ENCODE results near the gene CTSO.

Gene CTSO, protein sequence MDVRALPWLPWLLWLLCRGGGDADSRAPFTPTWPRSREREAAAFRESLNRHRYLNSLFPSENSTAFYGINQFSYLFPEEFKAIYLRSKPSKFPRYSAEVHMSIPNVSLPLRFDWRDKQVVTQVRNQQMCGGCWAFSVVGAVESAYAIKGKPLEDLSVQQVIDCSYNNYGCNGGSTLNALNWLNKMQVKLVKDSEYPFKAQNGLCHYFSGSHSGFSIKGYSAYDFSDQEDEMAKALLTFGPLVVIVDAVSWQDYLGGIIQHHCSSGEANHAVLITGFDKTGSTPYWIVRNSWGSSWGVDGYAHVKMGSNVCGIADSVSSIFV

DNA sequence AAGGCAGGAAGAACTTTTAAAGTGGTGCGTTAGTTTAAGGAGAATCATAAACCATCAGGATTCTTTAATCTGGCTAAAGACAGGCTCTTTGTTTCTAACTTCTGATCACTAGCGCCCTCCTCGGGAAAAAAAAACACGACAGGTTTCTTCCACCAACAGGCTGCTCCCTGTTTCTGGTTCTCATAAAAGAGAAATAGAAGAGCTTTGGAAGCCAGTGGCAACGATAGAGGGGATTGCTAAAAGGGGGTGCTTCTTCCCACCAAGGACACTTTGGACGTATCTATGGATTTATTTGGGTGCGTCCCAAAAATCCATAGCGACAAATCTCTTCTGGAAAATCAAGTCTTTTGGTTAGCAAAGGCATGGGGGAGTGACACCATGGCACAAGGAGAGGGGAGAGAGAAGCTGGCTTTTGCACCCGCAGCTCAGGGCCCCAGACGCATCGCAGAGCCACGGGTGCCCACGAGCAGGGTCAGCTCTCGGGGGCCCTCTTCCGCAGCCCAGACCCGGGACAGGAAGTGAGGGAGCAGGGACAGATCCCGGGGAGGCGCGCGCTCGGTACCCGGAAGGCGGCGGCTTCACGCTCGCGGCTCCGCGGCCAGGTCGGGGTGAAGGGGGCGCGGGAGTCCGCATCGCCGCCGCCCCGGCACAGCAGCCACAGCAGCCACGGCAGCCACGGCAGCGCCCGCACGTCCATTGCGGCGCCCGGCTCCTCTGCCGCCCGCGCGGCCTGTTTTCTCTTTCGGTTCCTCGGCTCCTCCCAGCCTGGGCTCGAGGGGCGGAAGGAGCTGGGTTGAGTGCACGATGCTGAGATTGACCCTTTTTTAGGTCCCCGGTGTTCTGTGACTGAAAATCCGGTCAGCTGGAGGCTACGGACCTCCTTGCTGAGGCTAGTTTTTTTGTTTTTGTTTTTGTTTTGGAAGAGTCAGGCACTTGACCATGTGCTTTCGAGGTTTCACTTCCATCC is at the start of gene CTSO:
TSS of gene CTSO (minus strand) at position 716 of the 967 bp plus-strand sequence. CDS start at position 697, 19 bp downstream.
- peak; percentile 76 to 81 for DNase-seq

DNA sequence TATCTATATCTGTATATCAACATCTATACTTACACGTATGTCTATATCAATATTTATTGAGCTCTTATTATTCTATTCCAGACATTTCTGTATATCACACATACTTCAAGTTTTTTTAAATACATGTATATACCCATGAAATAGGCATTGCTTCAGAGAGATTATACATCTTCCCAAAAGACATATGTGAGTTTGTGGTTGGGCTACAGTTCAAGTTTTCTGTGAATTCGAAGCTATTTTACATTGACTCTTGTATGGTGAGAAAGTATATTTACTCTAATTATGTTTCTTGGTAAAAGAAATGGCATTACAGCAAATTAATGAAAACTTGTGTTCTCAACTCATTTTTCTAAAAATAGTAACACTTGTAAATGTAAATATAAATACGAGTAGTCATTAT is 46.8 kb upstream of the CTSO start:
- no peak for DNase-seq

DNA sequence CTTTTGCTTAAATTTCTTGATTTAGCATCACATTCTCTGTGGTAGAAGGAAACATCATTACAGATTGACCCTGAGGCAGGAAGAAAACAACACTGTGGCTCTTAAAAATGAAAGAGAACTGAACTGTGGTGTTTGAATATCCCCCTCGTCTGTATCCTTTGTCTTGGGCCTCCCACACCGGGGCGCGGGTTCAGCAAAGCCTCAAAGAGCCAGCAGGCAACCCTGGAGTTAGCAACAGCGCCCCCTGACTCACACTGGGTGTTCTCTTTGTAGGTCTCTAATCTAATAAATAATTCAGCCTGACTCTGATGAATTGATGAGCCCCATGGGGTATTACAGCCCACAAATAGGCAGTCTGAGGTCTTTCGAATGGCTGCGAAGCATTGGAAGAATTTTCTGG is 46.1 kb upstream of the CTSO start:
- no peak for DNase-seq

DNA sequence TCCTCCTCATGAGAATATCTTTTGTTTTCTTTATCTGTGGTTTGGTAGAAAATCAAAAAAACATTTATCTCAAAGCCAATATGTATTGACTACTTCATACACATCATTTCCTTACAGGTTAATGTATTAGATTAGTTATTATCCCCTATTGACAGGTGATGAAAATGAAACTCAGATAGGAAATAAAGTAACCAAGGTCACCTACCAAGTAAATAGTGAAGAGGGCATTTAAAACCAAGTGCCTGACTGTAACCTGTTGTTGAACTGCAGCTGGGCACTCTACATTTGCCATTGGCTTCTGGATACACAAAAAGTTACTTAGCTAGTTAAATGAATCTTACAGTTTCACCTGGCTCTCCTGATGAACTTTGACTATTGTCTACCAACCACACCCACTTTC is 41.4 kb upstream of the CTSO start:
- DNase-seq = no peak

DNA sequence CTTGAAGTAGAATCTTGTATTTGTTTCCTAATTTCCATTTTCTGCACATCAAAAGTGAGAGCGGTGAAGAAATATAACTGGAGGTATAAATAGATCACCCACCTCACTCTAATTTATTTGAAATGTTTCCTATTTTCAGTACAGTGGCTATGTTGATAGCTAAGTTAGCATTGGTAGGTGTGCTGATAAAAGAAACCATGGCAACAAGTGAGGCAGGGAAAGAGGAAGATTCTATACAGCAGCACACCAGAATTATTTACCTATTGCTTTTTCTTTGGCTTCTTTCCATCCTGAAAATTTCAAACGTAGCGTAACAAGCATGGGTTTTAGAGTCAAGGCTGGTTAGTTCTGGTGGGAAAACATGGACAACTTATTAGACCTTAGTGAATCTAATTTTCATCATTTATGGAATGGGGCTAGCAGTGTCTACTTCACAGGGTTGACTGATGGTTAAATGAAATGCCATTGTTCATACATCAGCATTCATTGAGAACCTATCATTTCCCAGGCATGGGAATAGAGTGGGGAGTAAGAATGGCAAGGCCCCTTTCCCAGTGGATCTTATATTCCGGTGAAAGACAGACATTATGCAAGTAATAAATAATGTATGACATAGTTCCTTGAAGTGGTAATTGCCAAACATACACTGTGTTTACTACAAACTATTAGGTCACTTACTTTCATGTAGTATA is 30.6 kb upstream of the CTSO start:
- no peak for DNase-seq

DNA sequence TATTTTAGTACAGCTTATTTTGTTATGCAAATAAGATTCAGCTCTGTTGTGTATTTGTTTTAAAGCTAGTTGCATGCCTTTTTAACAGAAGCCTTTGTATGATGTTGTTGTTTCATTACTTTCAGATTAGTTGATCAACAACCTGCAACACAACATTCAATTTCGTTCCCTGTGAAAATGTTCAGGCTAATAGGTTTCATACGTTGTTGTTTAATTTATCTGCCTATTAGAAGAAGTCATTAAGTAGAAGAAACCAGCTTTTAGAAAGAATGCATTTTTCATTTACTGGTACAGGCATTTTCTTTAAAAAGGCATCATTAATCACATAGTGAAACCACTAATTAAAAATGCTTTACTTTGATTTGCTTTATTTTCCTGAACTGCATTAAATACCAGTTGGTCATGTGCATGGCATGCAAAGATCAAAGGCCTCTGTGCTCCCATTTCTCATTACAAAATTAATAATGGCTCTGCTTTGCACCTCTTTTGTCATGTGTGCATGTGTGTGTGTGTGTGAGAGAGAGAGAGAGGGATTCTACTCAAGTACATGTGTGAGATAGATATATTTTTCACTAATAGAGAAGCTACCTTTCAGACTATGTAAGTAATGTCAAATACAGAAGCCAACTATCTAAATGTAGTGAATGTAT is 29.2 kb upstream of the CTSO start:
- DNase-seq = no peak

DNA sequence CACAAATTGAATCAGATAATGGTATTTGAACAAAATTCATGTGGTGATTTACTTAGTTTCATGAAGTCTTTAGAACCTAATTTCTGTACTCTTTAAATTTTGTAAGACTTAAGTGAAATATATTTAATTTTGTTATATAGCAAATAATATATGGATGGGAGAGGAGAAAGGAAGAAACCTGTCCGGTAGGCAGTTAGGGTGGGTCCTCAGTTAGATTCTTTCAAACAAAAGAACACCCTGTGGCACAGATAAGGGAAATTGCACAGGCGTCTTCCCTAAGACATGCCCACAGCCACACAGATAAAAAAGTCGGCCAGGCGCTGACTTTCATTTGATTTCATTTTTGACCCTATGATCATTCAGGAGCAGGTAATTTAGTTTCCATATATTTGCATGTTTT is 25.1 kb upstream of the CTSO start:
- DNase-seq = no peak

DNA sequence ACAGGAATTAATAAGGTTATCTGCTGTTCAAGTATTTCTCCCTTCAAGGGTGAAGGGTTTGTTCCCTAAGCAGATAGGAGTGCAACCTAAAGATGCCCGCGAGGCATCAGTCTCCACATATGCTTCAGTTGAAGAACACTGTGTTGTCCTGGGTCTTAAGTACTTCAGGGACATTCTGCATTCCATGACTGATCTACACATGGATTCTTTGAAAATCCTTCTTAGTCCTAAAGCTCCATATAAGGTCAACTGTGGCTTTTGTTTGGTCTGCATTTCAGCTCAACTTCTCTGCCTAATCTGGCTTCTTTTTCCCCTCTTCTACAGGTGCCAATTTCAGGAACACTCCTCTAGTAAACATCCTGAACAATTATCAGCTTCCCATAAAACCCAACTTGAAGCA is 21.8 kb upstream of the CTSO start:
- no peak for DNase-seq

DNA sequence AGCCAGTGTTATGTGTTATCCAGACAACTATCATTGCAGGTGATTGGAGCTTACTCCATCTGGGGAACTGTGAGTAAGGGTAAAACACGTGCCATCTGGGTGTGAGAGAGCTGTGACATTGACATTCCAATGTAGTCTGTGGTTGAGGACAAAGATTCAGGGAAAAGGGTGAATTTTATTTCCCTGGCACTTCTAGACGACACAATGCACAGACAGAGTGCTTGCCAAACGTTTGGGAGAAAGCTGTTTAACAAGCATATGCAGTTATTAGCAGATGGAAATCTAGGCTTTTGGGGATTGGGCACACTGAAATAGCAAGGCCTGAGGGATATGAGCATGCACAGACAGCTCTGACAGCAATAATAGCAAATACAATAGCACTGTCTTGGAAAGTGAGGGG is 21.3 kb upstream of the CTSO start:
- DNase-seq = no peak

DNA sequence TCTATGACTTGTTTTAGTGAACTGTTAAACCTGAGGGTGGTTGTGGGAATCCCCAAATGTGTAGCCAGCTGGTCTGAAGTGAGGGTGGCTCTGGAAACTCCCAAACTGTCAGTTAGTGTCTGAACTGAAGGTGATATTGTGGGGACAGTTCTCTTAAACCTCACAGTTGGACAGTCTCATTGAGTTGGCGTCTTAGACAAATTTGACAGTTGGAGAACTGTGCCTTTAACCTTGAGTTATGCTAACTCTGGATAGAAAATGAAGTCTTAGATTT is 20.7 kb upstream of the CTSO start:
- DNase-seq = no peak

DNA sequence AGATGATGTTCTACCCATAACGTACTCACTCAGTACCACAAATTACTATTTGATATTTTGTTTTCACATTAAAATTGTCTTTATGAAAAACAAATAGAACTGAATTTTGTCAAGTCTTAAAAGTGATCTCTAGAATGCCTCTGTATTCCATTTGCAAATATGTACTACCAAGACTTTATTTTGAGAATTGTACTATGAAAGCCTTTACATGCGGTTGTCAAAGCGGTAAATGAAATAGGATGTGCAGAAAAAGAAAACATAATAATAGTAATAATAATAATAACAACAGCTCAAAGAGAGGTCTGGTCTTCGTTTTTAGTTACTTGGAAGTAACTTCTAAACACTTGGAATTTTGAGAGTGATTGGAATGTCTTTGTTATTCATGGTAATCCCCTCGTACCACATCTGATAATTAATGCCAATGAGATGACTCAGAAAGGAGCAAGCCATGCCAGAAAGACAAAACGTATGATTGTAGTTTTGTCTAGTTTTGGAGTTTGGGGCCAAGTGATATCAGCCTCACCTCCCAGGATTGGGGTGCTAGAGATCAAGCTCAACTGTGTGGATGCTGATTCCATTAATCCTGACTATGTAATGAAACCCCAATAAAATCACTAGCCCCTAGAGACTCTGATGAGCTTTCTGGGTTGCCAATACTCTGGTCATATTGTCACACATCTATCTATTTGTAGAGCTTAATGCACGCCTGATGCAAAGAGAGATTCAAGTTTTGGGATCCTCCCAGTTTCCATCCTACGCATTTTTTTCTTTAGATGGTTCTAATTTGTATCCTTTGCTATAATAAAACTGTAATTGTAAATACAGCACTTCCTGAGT is 20.2 kb upstream of the CTSO start:
- no peak for DNase-seq

DNA sequence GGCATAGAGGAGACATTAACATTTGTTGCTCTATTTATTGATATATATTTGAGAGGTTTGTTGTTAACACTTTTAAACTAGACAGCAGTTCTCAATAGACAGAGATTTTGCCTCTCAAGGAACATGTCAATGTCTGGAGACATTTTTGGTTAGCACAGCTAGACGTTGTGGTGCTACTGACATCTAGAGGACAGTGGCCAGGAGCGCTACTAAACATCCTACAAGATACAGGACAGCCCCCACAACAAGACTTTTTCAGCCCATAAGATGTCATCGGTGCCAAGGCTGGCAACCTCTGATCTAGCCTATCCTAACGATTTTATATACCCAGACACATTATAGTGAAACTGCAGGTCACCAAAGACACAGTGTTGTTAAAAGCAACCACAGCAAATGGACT is 18.4 kb upstream of the CTSO start:
- no peak for DNase-seq

DNA sequence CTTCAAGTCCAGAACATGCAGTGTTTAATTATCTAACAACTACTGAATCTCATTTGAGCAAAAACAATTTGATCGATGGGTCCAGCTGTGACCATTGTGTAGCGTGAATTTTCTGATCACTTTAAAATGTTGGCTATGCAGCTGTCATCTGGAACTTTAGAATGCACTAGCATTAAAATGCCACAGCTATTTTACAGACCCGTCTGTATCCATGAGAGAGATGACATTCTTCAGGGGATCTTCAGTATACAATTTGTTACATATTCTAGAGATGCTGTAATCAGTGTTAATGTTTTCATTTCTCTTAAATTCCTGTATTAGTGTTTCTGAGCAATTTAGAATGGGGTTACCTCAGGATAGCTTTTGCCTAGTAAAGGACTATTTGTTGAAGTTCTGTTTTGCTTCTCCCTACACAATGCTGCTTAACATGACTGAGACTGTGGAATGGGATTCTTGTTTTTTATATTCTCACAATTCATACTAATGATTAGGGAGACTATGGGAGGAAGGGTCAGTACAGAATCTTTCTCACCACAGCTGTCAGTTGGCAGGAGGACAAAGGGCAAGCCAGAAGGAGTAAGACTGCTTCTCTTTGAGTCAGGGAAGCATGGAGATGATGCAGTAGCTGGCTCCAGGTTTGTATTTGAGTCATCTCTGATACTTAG is 13.2 kb upstream of the CTSO start:
- no peak for DNase-seq

DNA sequence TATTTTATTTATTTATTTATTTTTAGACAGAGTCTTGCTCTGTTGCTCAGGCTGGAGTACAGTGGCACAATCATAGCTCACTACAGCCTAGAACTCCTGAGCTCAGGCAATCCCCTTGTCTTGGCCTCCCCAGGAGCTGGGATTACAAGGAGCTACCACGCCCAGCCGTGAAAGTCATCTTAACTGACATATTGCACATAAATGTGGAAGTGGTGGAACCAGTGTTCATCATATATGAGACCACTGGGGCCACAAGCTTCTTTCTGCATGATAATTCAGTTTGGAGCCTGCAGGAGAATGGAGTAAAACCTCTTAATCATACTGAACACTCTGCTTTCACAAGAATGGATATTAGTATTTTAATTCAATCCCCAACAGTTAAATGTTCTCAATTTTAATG is 12.5 kb upstream of the CTSO start:
- DNase-seq = no peak

DNA sequence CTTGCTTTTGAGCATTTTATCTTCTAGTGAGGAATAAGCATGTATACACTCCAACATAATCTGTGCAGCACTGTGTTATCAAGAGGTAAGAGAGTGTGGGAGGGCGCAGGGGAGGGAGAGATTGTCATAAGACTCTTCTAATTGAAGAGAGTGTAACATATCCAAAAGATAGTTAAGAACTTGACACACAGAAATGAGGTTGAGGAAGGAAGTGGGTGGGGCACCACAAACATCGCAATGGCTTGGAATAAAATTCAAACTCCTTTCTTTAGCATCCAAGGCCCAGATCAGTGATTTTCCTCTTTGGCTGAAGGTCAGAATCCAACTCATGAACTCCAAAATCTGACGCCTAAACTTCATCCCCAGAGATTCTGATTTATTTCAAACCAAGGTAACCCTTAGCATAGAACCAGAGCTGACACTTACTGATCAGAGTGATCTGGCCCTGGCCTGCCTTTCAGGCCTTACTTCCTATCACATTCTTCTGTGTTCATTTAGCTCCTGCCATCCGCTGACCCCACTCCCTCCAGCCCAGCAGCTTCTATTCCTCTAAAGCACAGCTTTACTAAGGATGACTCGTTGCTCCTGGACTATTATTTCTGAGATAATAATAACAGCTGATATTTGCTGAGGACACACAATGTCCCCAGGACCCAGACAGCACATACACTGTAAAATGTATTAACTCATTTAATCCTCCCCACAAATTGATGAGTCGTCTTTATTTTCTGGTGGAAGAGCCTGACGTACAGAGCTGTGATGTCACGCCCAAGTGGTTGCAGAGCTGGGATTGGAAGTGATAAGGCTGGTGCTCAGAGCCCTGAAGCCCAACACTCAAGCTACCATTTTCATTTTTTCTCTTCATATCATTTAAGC is 10.6 kb upstream of the CTSO start:
- DNase-seq = no peak

DNA sequence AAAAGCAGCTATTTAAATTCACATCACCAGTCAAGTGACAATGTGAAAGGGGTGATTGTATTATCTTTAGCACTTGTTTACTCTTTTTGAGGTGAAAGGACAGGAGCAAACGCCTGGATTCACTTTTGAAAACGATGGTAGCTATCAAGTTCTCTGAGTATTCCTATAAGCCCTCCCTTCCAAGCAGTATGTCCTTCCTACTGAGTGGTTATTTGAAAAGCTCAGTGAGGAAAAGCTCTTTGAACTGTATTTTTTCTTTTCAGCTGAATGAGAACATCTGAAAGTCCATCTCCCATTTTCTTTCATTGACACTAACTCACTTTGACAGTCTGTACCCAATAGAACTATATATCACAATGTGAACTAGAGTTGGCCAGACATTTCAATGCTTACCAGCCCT is 9.1 kb upstream of the CTSO start:
- no peak for DNase-seq

DNA sequence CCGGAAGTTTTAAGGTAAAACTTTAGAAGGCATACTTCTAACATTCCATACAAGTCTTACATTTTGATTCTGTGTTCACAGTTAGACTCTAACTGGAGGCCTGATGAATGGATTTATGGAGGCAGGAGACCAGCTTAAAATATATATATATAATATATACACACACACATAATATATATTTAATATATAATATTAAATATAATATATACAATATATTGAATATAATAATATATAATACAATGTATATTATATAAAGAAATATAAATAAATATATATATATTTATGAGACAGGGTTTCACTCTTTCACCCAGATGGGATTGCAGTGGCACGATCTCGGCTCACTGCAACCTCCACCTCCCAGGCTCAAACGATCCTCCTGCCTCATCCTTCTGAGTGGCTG is 7.9 kb upstream of the CTSO start:
- DNase-seq = no peak

DNA sequence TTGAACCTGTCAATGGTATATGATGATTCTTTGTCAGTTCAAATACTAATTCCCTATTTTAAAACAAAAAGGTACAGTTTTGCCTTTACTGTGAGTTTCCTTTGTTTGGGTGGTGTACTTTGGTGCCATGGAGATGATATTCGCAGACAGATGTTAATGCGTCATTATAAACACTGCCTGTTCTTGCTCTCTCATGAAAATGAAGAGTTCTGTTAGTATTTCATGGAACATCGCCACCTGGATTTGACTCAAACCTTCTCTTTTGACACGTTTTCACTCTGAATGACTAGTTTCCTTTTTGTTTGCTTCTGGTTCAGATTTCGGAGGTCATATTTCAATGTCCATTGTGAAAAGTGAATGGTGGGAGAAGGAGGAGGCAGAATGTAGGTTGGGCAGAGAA is 6.9 kb upstream of the CTSO start:
- DNase-seq = no peak

DNA sequence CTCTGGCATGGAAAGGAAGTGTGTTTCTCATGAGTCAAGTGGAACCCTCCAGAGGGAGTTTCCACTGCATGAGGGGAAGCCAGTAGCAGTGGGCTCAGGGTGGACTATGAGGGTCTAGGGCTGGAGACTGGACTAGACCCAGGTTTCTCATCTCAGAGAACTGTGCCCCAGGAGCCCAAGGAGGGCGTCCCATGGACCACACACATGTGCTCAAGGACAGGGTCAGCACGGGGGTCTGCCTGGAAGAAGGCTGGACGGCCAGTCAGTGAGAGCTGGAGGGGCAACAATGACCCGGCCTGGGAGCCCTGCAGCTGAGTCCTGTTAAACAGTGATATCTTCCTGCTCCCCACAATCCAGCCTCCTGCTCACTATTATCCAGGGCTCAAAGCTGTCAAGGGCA is 5.8 kb upstream of the CTSO start:
- DNase-seq = no peak

DNA sequence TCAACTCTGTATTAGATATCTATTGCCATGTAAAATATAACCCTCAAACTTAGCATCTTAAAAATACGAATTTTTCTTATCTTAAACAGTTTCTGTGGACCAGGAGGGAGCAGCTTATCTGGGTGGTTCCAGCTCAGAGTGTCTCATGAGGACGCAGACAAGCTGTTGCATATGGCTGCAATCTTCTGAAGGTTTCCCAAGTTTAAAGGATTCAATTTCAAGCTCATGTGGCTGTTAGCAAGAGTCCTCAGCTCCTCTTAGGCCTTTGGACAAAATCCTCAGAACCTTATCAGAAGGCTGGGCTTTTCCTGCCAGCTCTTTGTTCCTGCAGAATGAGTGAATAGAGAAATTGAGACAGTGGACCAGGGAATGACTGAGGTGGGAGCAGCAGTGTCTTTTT is 2.8 kb upstream of the CTSO start:
- DNase-seq = no peak

DNA sequence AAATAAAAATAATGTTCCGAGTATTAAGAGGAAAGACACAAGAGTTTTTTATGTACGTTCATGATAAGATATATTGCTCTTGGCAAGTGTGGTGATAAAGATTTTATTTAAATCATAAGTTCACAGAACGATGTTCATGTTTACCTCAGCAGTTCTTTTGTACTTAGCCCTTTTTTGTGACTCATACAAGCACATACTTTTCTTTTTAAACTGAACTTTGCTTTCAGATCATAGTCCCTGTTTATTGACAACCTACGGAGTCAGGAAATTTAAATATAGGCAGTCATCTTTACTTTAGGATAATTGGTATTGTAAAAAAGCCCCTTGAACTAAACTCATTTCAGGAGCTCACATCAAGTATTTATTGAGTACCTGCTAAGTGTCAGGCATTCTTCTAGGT is 1.3 kb upstream of the CTSO start:
- DNase-seq = no peak
